SK-N-SH treated with all-trans-retinoic acid at 6 μM for 48 hours (cell line): ENCODE results near the gene BCO2.

ENCODE experiments used
- ATAC-seq: fragments of 200-7000 bp; cut with Tn5 transposase; 3 replicates; pipeline ENCODE4 v1.9.1; 2020; ENCODE audit warnings: mild to moderate bottlenecking, moderate library complexity
- ARNTL ChIP-seq: fragments of 450-650 bp; formaldehyde crosslinking; IDR thresholded peaks from 2 replicates; pipeline ENCODE4 v1.5.0; 2020; ENCODE audit warnings: low read depth, mild to moderate bottlenecking, moderate library complexity, borderline replicate concordance
- BACH2 ChIP-seq: fragments of 250-450 bp; sonication (Bioruptor Pico); IDR thresholded peaks from 2 replicates; pipeline ENCODE4 v1.9.0; 2021; ENCODE audit warnings: mild to moderate bottlenecking, borderline replicate concordance
- CREB5 ChIP-seq: fragments of 250-450 bp; sonication (Bioruptor Pico); IDR thresholded peaks from 2 replicates; pipeline ENCODE4 v1.5.1; 2020; ENCODE audit warnings: low read depth, mild to moderate bottlenecking, moderate library complexity
- CSDC2 ChIP-seq: fragments of 250-450 bp; sonication (Bioruptor Pico); IDR thresholded peaks from 2 replicates; pipeline ENCODE4 v1.5.0; 2020; ENCODE audit warnings: mild to moderate bottlenecking, moderate library complexity
- ESRRG ChIP-seq: fragments of 250-450 bp; sonication (Bioruptor Pico); IDR thresholded peaks from 2 replicates; pipeline ENCODE4 v1.6.1; 2021; ENCODE audit warnings: mild to moderate bottlenecking
- GLIS3 ChIP-seq: fragments of 250-450 bp; sonication (Bioruptor Pico); IDR thresholded peaks from 2 replicates; pipeline ENCODE4 v1.5.0; 2020; ENCODE audit warnings: mild to moderate bottlenecking, moderate library complexity
- ISL1 ChIP-seq: fragments of 250-450 bp; sonication (Bioruptor Pico); IDR thresholded peaks from 2 replicates; pipeline ENCODE4 v2.1.2; 2022; ENCODE audit warnings: mild to moderate bottlenecking, moderate library complexity
- OSR1 ChIP-seq: fragments of 250-450 bp; sonication (Bioruptor Pico); IDR thresholded peaks from 2 replicates; pipeline ENCODE4 v1.8.0; 2022; ENCODE audit warnings: moderate library complexity, mild to moderate bottlenecking, inconsistent platforms
- PATZ1 ChIP-seq: fragments of 250-450 bp; sonication (Bioruptor Pico); IDR thresholded peaks from 2 replicates; pipeline ENCODE4 v1.8.0; 2020; ENCODE audit warnings: mild to moderate bottlenecking, moderate library complexity, borderline replicate concordance
- POU6F1 ChIP-seq: fragments of 250-450 bp; sonication (Bioruptor Pico); IDR thresholded peaks from 2 replicates; pipeline ENCODE4 v1.8.0; 2021; ENCODE audit warnings: low read depth, mild to moderate bottlenecking, moderate library complexity, borderline replicate concordance
- PPARA ChIP-seq: fragments of 250-450 bp; sonication (Bioruptor Pico); IDR thresholded peaks from 2 replicates; pipeline ENCODE4 v1.5.0; 2020; ENCODE audit warnings: mild to moderate bottlenecking, borderline replicate concordance
- RARB ChIP-seq: fragments of 250-450 bp; sonication (Bioruptor Pico); IDR thresholded peaks from 2 replicates; pipeline ENCODE4 v1.8.0; 2021; ENCODE audit warnings: mild to moderate bottlenecking, moderate library complexity
- SNAI2 ChIP-seq: fragments of 250-450 bp; sonication (Bioruptor Pico); IDR thresholded peaks from 2 replicates; pipeline ENCODE4 v1.5.0; 2020; ENCODE audit warnings: mild to moderate bottlenecking, moderate library complexity
- TCF4 ChIP-seq: fragments of 250-450 bp; sonication (Bioruptor Pico); IDR thresholded peaks from 2 replicates; pipeline ENCODE4 v1.8.0; 2021; ENCODE audit warnings: mild to moderate bottlenecking, moderate library complexity, borderline replicate concordance
- TSHZ2 ChIP-seq: fragments of 250-450 bp; sonication (Bioruptor Pico); IDR thresholded peaks from 2 replicates; pipeline ENCODE4 v1.5.0; 2020; ENCODE audit warnings: mild to moderate bottlenecking, moderate library complexity
- ZC3H10 ChIP-seq: fragments of 250-450 bp; sonication (Bioruptor Pico); IDR thresholded peaks from 2 replicates; pipeline ENCODE4 v1.5.1; 2021; ENCODE audit warnings: mild to moderate bottlenecking, moderate library complexity
- ZFP3 ChIP-seq: fragments of 250-450 bp; sonication (Bioruptor Pico); IDR thresholded peaks from 2 replicates; pipeline ENCODE4 v1.5.0; 2020; ENCODE audit warnings: mild to moderate bottlenecking, moderate library complexity
- ZFP30 ChIP-seq: fragments of 450-650 bp; formaldehyde crosslinking; IDR thresholded peaks from 2 replicates; pipeline ENCODE4 v1.5.0; 2022; ENCODE audit warnings: mild to moderate bottlenecking, moderate library complexity
- ZNF70 ChIP-seq: fragments of 450-650 bp; formaldehyde crosslinking; IDR thresholded peaks from 2 replicates; pipeline ENCODE4 v1.5.0; 2020; ENCODE audit warnings: mild to moderate bottlenecking, moderate library complexity
- ZNF8 ChIP-seq: fragments of 450-650 bp; formaldehyde crosslinking; IDR thresholded peaks from 2 replicates; pipeline ENCODE4 v1.5.0; 2020; ENCODE audit warnings: mild to moderate bottlenecking, moderate library complexity

The BCO2 gene

GRCh38 chr11:112211536-112211935 is 36.2 kb downstream of the BCO2 start:
- no peak for ATAC-seq
- TF ChIP-seq CSDC2 (CRISPR knock-in tag) (no peak), ZFP30 (CRISPR knock-in tag) (no peak), GLIS3 (CRISPR knock-in tag) (no peak), ZFP3 (CRISPR knock-in tag) (no peak)

GRCh38 chr11:112212290-112212689 is 37.0 kb downstream of the BCO2 start:
- ATAC-seq: no peak
- no peak for TF ChIP-seq ZNF8 (CRISPR knock-in tag)
- TF ChIP-seq ZC3H10 (CRISPR knock-in tag): no peak
- TF ChIP-seq ZNF70: no peak
- no peak for TF ChIP-seq ISL1
- TF ChIP-seq CREB5 (CRISPR knock-in tag): no peak
- TF ChIP-seq ESRRG (CRISPR knock-in tag): no peak
- no peak for TF ChIP-seq GLIS3 (CRISPR knock-in tag)
- TF ChIP-seq PATZ1 (CRISPR knock-in tag): no peak
- TF ChIP-seq TSHZ2 (CRISPR knock-in tag): no peak
- no peak for TF ChIP-seq POU6F1
- no peak for TF ChIP-seq TCF4 (CRISPR knock-in tag)
- TF ChIP-seq RARB (CRISPR knock-in tag): no peak
- no peak for TF ChIP-seq PPARA (CRISPR knock-in tag)
- no peak for TF ChIP-seq OSR1 (CRISPR knock-in tag)
- no peak for TF ChIP-seq ZFP3 (CRISPR knock-in tag)

- TF ChIP-seq POU6F1 (no peak), RARB (CRISPR knock-in tag) (no peak), TCF4 (CRISPR knock-in tag) (no peak), BACH2 (CRISPR knock-in tag) (no peak), ARNTL (CRISPR knock-in tag) (no peak), CSDC2 (CRISPR knock-in tag) (no peak)
- TF ChIP-seq, all 23 proteins: peak for 0
- ATAC-seq: no peak
Observed at GRCh38 chr11:112212710-112213109, 37.4 kb downstream of the BCO2 start.

GRCh38 chr11:112213753-112214152 is 38.4 kb downstream of the BCO2 start:
- no peak for ATAC-seq
- TF ChIP-seq ESRRG (CRISPR knock-in tag) (no peak), RARB (CRISPR knock-in tag) (no peak), PATZ1 (CRISPR knock-in tag) (no peak), CSDC2 (CRISPR knock-in tag) (no peak), CREB5 (CRISPR knock-in tag) (no peak), ZNF8 (CRISPR knock-in tag) (no peak), ZFP3 (CRISPR knock-in tag) (no peak), SNAI2 (CRISPR knock-in tag) (no peak), TCF4 (CRISPR knock-in tag) (no peak), GLIS3 (CRISPR knock-in tag) (no peak), ZNF70 (no peak), ZFP30 (CRISPR knock-in tag) (no peak), ZC3H10 (CRISPR knock-in tag) (no peak)
